Activated CD4-positive, alpha-beta T cell treated with anti-CD3 and anti-CD28 coated beads, Interleukin-10, Interleukin-2, amounts not matched to agents 100 ng/mL and 50 ng/mL, durations not matched to agents 16 hours and 8 hours (primary cell): ENCODE data around the gene THYN1.
"Not testable (repeated sequence)": the region's sequence is repeated elsewhere in the genome, so short reads cannot be mapped to it uniquely, and the experiment has no call there.

ENCODE experiments used
- DNase-seq: peaks from one replicate; pipeline ENCODE4 v3.0.0-alpha.2; 2020

Gene THYN1

DNA sequence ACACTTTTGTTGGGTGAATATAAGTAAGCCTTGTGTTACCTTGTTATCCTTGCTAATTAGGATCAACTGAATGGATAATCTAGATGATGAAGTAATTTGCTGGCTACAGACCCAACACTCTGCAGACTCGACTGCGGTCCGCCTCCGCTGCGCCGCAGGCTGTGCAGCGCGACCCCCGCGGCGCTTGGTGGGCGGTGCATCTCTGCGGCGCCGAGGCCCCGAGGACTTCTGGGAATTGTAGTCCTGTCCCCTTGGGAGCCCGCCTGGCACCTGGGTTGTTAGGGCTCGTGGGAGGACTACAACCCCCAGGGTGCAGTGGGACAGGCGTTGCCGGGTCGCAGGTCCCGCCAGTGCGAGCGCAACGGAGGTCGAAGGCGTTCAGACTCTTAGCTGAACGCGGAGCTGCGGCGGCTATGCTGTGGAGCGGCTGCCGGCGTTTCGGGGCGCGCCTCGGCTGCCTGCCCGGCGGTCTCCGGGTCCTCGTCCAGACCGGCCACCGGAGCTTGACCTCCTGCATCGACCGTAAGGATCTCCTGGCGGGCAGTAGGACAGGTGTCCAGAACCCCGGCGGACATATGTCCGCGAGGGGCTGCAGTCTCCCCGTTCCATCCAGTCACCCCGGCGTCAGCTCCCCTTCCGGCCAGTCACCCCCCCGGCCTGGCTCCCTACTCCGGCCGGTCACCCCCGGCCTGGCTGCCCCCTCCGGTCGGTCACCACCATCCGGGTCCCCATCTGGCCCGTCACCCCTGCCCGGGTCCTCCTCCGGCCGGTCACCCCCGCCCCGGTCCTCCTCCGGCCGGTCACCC, at the start of gene THYN1, which contains the start of gene ACAD8:
Gene THYN1 (minus strand): TSS at position 165 of the 806 bp plus-strand sequence. CDS start 470 bp downstream, outside the sequence.
Gene ACAD8 (plus strand): TSS at position 381 of the 806 bp plus-strand sequence. CDS start 33 bp downstream, at position 414.
- peak; percentile 98 for DNase-seq

DNA sequence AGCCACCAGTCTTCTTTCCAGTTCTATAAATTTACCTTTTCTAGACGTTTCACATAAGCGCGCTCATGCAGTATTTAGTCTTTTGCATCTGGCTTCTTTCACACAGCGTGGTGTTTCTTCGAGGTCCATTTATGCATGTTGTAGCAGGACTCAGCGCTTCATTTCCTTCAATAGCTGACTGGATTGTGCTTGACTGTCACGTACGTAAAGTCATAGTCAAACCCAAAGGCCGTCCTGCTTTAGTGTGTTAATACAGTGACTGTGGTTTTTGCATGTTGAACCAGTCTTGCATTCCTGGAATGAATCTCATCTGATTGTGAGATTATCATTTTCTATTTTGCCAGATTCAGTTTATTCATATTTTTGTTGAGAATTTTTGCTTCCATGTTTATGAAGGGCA, 41.5 kb upstream of the THYN1 start:
- peak; percentile 66 for DNase-seq

DNA sequence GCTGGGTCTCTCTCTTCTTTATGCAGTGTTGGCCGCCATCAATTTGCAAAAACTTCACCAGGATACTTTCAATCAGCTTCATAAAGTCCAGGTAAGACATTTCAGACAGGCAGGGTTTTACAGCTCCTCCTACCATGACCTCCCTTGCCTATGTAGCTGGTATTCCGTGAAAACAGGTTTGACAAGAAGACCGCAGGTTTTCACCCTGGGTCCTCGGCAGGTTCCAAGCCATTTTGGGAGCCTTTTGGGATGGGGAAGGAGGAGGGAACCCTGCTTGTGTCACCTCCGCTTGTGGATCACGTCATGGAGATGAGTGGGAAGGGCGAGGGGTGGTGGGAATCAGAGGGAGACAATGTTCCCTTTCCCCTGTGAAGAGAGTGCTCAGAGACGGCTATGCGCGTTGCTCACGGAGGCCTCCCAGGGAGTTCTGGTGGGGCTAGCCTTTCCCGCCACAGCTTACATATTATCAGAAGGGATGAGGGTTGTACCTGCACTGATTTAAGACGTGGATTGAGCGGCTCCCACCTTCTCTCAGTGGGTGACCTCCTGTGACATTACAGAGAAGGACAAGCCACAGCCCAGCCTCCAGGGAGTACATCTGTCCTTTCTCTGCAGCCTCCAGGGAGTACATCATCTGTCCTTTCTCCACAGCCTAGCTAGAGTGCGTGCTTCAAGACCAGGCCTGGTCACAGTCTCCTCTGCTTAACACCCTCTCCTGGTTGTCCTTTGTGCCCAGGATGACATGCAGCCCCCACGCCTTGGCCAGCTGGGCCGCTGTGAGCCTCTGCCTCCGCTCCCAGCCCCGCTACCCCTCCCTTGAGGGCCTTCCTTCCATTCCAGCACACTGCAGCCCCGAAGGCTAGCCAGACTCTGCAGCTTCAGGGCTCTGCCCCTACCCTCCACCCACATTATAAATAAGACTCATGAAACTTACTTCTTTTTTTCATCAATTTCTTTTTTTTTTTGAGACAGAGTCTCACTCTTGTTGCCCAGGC, 40.3 kb upstream of the THYN1 start:
- no peak for DNase-seq

DNA sequence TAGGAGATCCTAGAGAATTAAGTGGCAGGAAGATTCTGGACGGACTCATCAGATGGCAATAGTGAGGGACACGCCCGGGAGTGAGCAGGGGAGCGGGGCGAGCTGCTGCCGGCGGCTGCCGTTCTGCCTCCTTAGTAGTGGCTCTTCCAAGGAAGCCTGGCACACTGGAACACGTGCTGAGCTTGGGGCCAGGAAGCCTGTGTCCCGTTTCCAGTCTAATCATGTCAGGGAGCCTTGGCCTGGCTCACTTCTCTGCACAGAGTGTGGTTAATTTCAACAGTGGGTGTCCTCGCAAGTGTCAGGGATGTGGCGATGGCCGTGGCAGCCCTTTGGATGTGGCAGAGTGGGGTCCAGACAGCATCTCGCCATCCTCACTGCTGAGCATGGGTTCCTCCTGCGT, 39.5 kb upstream of the THYN1 start:
- DNase-seq: no peak

DNA sequence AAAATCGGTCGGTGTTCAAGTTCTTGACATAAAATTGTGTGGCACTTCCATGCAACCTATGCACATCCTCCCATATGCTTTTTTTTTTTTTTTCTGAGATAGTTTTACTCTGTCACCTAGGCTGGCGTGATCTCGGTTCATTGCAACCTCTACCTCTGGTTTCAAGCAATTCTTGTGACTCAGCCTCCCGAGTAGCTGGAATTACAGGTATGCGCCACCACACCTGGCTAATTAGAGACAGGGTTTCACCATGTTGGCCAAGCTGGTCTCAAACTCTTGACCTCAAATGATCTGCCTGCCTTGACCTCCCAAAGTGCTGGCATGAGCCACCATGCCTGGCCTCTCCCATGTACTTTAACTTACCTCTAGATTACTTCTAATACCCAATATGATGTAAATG, 38.0 kb upstream of the THYN1 start:
- DNase-seq: no peak

DNA sequence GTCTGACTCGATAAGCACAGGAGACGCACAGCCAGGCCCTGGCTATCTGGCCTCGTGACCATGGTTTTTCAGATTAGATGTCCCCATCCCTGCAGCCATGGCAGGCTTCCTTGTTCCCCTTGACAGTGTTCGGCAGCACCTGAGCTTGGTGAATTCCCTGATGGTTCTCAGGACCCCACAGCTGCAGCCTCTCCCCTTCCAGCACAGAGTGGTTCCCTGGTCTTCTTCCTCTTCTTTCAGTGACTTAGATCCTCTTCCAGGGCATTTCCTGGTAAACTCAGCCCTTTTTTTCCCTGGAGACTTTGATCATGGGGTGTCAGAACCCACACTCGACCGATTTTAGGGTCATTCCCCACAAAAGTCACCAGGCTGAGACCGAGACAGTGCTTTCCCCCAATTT, 37.5 kb upstream of the THYN1 start:
- no peak for DNase-seq

DNA sequence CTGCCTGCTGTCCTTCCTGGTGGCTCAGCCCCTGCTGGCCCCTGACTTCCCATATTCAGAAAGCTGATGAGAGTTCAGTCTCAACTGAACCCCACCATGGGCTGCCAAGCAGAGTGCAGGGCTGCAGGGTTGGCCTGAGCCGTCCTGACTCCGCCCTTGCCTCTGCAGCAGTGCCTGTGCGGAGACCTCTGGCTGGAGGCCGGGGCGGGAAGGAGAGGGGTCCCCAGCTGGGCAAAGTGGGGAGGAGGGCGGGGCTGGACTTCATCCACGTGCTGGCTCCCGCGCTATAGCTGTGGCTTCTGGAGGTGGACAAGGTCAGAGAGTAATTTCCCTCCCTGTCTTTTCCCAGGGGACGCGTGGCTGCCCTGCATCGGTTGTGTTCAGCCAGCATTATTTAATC, 36.6 kb upstream of the THYN1 start:
- no peak for DNase-seq

DNA sequence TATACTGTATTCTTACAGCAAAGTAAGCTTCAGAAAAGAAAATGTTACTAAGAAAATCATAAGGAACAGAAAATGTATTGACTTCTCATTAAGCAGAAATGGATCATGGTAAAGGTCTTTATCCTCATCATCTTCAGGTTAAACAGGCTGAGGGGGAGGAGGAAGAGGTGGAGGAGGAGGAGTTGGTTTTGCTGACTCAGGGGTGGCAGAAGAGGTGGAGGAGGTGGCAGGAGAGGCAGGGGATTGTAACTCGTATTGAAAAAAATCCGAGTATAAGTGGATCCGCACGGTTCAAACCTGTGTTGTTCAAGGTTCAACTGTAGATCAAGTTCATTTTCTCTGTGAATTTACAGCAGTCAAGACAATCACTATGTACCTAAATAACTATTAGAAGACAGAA, 36.0 kb upstream of the THYN1 start:
- no peak for DNase-seq

DNA sequence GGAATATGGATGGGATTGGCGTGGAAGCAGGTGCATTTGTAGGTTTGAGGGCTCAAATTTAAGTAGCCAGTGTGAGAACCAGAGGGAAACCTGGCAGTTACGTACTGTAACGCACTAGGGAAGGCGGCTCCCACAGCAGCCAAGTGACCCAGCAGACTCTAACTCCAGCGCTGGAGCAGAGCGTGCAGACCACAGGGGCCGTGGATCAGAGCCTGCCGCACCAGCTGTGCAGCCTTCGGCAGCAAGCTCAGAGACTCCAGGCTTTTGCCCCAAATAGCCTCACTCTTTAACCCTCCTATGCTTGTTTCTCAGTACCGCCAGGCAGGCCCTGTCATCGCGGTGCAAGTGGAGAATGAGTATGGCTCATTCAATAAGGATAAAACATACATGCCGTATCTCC, 35.3 kb upstream of the THYN1 start:
- DNase-seq: no peak

DNA sequence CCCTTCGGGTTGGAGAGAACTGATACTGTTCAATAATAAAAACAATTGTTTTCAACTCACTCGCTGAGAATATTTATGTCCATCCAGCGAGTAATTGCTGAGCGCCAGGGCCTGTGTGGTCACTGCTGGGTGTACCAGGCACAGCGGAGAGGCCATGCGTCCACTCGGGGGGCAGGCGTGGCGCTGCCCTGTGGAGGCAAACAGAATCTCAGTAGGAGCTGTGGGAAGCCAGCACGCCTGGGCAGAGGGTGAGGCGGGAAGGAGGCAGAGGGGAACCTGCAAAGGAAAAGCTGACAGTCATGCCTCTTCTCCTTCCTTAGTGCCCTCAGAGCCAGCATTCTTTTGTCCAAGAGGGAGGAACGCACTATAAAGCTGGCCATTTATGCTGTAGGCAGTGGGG, 34.4 kb upstream of the THYN1 start:
- no peak for DNase-seq

DNA sequence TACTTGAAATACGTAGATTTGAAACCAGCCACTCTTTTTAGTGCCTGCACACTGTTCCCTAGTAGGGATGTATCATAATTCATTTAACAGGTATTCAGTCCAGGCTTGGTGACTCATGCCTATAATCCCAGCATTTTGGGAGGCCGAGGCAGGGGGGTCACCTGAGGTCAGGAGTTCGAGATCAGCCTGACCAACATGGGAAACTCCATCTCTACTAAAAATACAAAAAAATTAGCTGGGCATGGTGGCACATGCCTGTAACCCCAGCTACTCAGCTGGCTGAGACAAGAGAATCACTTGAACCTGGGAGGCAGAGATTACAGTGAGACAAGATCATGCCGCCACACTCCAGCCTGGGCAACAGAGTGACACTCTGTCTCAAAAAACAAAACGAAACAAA, 31.2 kb upstream of the THYN1 start:
- DNase-seq: not testable (repeated sequence)

DNA sequence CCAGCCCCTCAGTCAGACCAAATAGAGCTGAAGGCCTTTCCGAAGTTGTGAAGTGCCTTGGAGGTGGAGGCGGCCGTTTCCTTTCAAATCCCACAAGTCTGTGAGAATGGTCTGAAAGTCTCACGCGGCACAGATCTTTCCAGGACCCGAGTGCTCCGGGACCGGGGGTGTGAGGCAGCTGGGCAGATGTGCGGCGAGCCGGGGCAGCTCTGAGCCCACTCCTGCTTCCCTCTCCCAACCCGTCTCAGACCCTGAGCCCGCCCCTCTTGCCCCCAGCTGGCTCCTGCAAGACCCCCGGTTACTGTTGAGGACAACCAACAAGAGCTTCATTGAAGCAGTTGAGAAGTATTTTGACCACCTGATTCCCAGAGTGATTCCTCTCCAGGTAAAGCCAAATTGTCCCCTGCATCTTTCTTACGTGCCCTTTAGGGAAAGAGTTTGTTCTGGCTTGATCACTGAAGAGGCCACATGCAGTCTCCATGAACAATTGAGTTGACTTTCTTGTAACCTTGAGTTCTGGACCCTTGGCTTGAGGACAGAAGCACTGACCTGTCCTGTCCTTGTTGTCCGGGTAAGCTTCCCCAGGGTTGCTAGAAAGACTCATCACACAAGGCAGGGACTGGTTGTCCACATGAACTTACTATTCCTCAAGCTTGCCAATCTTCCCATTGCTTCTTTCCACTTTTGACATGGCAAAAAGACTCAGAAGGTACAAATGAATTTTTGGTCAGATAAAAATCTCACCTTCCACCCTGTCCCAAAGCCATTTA, 30.5 kb upstream of the THYN1 start:
- DNase-seq: no peak

DNA sequence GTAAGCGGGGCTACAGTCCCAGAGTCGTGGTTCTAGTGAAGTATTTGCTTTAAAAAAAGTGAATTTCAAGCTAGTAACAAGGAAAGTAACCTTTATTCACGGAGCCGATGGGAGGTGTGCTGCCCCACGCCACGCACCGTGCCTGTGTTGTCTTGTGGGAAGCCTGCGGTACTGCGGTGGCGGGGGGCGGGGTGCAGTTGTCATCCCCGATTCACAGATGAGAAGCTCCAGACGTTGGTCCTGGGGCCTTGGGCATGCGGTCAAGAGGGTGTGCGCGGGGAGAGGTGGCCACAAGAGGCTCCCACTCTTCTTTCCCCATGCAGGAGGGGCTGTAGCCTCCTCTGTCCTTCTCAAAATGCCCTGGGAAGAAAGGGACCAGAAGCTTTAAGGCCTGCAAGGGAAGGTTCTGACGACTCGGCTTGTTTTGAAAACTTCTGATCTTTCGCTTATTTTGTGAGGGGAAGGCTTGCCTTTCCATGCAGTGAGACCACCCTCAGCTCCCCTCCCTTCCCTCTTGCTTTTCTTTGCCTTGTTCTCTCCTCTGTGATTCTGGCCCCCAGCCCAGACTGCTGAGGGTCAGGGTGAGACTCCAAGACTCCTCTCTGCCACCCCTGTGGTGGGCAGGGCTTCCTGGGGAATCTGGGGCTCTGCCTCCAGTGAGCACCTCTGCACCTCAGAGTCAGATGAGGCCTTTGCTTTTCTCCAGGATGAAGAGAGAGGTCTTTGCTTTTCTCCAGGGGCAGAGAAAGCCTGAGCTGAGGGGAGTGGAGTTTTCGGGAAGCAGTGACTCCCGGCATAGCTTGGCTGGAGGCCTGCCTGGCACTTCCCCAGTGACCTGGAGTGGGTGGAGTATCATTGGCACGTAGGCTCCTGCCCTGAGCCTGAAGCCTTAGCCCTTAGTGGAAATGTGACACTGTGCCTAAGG, 29.2 kb upstream of the THYN1 start:
- no peak for DNase-seq

DNA sequence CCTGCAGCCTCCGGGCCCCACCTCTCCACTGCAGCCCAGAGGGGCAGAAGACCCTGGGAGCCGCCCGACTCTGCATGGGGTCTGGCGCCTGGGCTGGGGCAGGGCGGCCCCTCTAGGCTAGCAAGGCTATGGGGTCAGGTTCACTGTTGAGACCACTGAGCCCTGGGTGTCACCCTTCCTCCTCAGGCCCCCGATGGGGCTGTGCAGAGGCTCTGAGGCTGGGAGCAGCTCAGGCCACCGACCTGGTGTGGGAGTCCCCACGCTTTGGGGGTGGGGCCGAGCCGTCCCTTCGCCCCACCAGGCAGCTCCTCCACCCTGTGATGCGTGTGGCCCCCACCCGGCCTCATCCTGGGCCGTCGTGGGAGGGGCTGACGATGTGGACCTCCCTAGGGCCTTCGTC, 28.5 kb upstream of the THYN1 start:
- not testable (repeated sequence) for DNase-seq

DNA sequence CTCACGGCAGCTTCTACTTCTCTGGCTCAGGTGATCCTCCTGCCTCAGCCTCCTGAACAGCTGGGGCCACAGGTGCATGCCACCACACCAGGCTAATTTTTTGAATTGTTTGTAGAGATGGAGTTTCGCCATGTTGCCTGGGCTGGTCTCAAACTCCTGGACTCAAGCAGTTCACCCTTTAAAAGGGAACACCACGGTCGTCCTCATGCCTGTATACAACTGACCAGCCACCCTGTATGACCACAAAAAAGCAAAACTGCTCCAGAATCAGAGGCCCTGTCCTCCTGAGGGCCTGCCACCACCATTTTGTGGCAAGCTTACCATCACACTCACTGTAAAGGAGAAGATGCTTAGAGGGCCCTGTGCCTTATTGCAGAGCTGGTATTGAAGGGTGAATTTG, 25.2 kb upstream of the THYN1 start:
- no peak for DNase-seq

DNA sequence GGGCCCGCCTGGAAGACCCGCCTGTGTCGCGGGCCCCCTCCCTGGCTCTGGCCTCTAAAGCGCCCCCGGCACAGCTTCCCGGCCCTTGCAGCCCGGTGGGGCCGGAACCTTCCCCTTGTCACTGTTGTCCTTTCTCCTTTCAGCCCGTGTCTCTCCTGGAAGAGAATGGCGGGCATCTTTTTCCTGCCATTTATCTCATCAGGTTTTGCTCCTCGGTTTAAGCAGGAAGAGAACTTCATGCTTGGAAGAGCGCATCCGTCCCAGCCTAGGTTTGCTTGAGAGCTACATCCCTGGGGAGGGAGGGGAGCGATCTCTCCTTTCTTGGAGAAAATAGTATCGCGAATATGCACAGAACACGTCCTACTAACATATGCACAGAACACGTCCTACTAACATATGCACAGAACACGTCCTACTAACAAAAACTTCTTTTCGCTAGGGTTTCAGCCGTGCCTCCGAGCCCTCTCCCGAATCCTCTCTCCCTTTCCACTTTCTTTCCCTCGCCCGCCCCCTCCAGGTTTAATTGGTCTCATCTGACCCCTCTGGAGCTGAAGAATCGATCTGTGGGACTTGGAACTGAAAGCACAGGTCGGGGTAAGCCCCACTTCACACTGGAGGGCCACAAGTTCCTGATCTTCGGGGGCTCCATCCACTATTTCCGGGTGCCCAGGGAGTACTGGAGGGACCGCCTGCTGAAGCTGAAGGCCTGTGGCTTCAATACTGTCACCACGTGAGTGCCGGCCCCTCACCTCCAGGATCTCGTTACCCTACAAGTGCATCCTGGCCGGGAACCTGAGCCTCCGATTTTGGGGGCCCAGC, 24.2 kb upstream of the THYN1 start:
- no peak for DNase-seq

DNA sequence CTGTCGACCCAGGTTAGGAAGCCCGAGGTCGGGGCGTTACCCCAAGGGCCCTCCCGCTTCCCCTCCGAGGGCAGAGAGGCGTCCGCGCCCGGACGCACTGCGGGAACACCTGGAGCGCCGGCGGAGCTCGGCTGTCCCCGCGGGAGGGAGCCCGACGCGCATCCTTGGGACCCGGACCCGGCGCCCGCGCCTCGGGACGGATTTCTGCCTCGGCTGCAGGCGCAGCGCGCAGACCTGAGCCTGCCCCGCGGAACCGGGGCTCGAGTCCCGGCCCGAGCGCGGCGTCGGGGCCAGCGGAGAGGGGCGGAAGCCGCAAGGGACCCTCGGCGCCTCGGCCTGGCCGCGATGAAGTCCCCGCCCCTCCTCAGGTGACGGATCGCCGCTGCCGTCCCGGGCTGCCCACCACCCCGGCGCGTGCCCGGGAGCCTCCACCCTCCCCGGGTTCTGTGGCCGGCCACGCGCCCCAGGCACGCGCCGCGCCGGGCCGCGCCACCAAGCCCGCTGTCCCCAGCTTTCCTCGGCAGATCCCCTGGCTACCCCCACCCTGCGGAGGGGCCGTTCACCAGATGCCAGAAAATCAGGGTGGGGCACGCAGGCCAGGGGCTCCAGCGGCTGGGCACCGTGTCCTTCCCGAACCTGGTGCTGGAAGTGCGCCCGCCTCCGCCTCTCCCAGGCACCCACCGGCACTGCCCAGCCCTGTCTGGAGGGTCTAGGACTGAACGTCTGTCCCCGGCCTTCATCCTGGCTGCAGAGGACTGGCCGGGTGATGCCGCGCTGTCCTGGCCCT, 23.4 kb upstream of the THYN1 start:
- DNase-seq: peak; percentile 39

DNA sequence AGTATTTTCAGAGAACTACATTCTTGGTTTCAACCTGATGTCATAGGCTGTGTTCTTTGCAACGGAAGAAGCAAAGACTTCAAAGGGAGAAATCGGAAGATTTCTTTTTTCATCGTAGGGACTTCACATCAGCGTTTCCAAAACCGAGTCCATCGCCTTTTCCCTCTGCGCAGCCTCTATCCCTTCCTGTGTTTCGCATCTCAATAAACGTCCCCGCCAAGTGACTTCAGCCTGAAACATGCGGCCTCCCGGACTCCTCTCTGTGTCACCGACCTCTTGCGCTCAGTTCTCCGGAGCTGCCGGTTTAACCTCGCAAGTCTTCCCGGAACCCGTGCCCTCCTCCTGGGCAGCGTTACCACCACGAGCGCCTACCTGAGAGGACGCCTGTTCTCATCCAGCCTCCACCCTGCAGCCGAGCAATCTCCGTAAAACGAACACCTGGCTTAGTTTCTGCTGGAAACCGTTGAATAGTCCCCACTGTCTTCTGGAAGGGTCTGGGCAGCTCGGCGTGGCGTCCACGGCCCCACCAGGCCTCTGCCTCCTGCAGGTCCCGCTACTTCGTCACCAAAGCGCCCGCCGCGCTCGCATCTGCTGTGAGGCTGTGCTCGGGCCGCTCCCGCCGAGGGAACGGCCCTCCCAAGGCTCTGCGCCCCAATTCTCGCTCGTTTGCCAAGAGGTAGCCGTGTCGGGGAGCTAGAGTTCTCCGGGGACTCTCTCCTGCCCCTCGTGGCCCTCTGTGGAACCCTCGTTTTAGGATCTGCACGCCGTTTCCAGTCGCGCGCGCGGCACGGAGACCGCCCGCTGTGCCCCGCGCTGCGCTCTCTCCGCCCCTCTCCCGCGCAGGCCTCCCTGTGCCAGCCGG, 22.6 kb upstream of the THYN1 start, which contains the start of gene GLB1L3:
Gene GLB1L3 (plus strand): TSS at position 846 of the 862 bp plus-strand sequence. CDS start 362 bp downstream, outside the sequence.
- DNase-seq: peak; percentile 88

DNA sequence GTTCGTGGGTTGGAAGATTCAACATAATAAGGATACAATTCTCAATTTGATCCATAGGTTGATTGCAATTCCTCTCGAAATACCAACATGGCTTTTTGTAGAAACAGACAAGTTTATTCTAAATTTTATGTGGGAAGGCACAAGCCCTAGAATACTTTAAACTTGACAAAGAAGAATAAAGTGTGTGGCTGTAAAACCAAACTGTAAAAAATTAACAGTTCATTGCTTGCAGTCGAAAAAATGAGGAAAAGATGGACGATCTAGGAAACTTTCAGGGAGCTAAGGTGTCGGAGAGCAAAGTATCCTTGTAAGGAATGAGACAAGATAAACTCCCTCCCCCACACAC, 22.0 kb upstream of the THYN1 start:
- no peak for DNase-seq
